GDM1 (cell line): ENCODE measurements around the gene FRMD6.

Experiments used
- DNase-seq: peaks from one replicate; lab custom pipeline; 2025; lab: John Stamatoyannopoulos, UW

FRMD6 gene

DNA sequence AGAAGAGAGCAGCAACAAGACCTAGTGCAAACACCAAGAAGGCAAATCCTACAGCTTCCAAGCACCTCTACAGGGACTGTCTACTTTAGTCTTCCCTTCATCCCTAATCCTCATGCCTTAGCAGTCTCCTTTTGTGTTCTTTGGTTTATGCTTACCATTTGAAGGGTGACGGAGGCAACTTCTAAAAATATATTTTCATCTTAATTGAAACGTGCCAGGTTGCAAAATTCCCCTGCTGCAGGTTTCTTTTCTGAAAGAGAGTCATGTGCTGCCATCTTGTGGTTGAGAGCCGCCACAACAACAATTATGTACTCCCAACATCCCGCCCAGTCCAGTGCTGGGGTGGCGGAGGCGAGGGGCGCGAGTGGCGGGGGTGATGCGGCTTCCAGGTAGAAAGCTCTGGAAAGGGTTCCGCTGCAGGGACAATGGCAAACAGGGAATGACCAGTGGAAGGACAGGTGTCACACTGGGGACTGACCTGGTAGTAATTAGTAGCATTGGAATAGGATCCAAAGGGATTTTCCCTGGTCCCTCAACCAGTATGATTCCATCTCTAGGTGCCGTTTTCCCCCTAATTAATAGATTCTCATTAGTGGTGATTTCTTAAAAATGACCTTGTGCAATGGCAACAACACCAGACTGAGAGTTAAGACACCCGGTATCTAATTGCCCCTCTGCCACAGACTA is 128.4 kb downstream of the FRMD6 start:
- peak; percentile 30 for DNase-seq
